ENCODE measurements around the gene TNFAIP8. TPM values are rescaled to one million over a fixed set of nuclear protein-coding genes. Genes with fewer than 3 reads are reported as not detected.
"Not testable (repeated sequence)": the region's sequence is repeated elsewhere in the genome, so short reads cannot be mapped to it uniquely, and the experiment has no call there.

Gene TNFAIP8
- total and polyA plus RNA-seq, 5 donors from 2014 or later = 120 to 244 (median 196) TPM

DNA sequence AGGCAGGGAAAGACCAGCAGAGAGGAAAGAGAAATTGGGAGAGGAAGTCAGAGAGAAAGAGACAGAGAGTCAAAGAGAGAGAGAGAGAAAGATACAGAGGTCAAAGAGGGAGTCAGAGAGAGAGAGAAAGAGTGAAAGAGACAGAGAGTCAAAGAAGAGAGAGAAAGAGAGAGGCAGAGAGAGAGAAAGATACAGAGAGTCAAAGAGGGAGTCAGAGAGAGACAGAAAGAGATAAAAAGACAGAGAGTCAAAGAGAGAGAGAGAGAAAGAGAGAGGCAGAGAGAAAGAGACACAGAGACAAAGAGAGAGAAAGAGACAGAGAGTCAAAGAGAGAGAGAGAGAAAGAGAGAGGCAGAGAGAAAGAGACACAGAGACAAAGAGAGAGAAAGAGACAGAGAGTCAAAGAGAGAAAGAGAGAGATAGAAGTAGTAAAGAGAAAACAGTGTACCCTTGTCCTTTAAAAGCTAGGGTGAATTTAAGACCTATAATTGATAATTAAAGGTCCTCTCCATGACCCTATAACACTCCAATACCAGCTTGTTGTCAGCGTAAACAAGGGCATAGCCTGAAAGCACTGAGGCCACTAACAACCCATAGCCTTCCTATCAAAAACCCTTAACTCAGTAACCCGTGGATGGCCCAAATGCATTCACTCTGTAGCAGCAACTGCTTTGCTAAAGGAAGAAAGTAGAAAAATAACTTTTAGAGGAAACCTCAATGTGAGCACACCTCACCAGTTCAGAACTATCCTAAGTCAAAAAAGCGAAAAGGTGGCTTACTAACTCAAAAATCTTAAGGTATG, 82.2 kb downstream of the TNFAIP8 start:
- not testable (repeated sequence) for DNase-seq; H3K27ac ChIP-seq (ENCODE audit: insufficient read depth, low read length, poor library complexity, severe bottlenecking); H3K36me3 ChIP-seq (ENCODE audit: control insufficient read depth, insufficient read depth, low read length); H3K27me3 ChIP-seq (ENCODE audit: control insufficient read depth, insufficient read depth, low read length); H3K9me3 ChIP-seq (ENCODE audit: control insufficient read depth in 2 of 2, low read length in 2 of 2); H3K4me1 ChIP-seq (ENCODE audit: control insufficient read depth, insufficient read depth, low read length, poor library complexity, severe bottlenecking); H3K4me3 ChIP-seq (ENCODE audit: low read depth, low read length); H3K9me3 Mint-ChIP-seq; H3K4me3 Mint-ChIP-seq; H3K36me3 Mint-ChIP-seq; ATAC-seq (ENCODE audit: low read depth in 2 of 2); H3K4me1 Mint-ChIP-seq
- peaks cover 49% of the 10 kb centered on the region for H3K27me3 Mint-ChIP-seq
- H3K27ac Mint-ChIP-seq = peak overlapping the region in 2 of 3 donors; percentile 61 to 66

DNA sequence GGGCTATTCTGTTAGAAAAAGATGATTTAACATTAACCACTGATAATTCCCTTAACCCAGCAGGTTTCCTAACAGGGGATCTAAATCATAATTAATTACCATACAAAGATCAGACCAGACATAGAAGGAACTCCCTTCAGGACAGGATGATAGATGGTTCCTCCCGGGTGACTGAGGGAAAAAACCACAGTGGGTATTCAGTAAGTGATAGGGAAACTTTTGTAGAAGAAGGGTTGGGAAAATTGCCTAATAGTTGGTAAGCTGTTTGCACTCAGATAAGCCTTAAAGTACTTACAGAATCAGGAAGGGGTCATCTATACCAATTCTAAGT, 82.7 kb downstream of the TNFAIP8 start:
- H3K27me3 Mint-ChIP-seq = peaks cover 55% of the 10 kb centered on the region
- H3K36me3 ChIP-seq (ENCODE audit: control insufficient read depth, insufficient read depth, low read length); H3K36me3 Mint-ChIP-seq; H3K4me3 ChIP-seq (ENCODE audit: low read depth, low read length); DNase-seq; H3K27me3 ChIP-seq (ENCODE audit: control insufficient read depth, insufficient read depth, low read length); H3K4me1 ChIP-seq (ENCODE audit: control insufficient read depth, insufficient read depth, low read length, poor library complexity, severe bottlenecking); H3K9me3 Mint-ChIP-seq; H3K4me1 Mint-ChIP-seq; H3K9me3 ChIP-seq (ENCODE audit: control insufficient read depth in 2 of 2, low read length in 2 of 2); H3K27ac ChIP-seq (ENCODE audit: insufficient read depth, low read length, poor library complexity, severe bottlenecking); ATAC-seq (ENCODE audit: low read depth in 2 of 2): not testable (repeated sequence)
- peak overlapping the region in 1 of 3 donors; percentile 66 for H3K27ac Mint-ChIP-seq
- peak overlapping the region in 2 of 4 donors; percentile 71 to 88 for H3K4me3 Mint-ChIP-seq

DNA sequence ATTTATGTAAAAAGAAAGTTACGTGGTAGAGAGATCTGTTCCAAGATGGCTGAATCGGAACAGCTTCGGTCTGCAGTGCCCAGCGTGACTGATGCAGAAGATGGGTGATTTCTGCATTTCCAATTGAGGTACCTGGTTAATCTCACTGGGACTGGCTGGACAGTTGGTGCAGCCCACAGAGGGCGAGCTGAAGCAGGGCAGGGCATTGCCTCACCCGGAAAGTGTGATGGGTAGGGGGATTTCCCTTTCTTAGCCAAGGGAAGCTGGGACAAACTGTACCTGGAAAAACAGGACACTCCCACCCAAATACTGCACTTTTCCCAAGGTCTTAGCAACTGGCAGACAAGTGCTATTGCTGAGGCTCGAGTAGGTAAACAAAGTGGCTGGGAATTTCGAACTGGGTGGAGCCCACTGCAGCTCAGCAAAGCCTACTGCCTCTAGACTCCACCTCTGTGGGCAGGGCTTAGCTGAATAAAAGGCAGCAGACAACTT, 83.4 kb downstream of the TNFAIP8 start:
- Histone ChIP-seq H3K27me3 (ENCODE audit: control insufficient read depth, insufficient read depth, low read length) (peaks cover 9% of the 10 kb centered on the region), H3K9me3 (ENCODE audit: control insufficient read depth in 2 of 2, low read length in 2 of 2) (no peaks in the 10 kb centered on the region), H3K36me3 (ENCODE audit: control insufficient read depth, insufficient read depth, low read length) (no peaks in the 10 kb centered on the region), H3K4me1 (ENCODE audit: control insufficient read depth, insufficient read depth, low read length, poor library complexity, severe bottlenecking) (no peaks in the 10 kb centered on the region), H3K4me3 (ENCODE audit: low read depth, low read length) (peak overlapping the region; percentile 55), H3K27ac (ENCODE audit: insufficient read depth, low read length, poor library complexity, severe bottlenecking) (no peak overlapping the region)
- ATAC-seq (ENCODE audit: low read depth in 2 of 2) (no peak), DNase-seq (no peak)
- Mint-ChIP-seq H3K4me1 (peaks cover 0 to 5% (median 5%) of the 10 kb centered on the region in 4 donors), H3K27ac (peak overlapping the region in 1 of 3 donors; percentile 66), H3K36me3 (no peaks in the 10 kb centered on the region), H3K9me3 (peaks cover 0 to 8% (median 1%) of the 10 kb centered on the region in 7 donors), H3K4me3 (peak overlapping the region in 3 of 4 donors; percentile 71 to 88 (median 84)), H3K27me3 (peaks cover 52% of the 10 kb centered on the region)

DNA sequence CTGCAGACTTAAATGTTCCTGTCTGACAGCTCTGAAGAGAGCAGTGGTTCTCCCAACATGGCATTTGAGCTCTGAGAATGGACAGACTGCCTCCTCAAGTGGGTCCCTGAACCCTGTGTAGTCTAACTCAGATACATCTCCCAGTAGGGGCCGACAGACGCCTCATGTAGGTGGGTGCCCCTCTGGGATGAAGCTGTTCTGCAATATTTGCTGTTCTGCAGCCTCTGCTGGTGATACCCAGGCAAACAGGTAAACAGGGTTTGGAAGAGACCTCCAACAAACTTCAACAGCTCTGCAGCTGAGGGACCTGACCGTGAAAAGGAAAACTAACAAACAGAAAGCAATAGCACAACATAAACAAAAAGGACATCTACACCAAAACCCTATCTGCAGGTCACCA, 83.8 kb downstream of the TNFAIP8 start:
- not testable (repeated sequence) for H3K4me1 Mint-ChIP-seq; DNase-seq; H3K36me3 Mint-ChIP-seq; H3K36me3 ChIP-seq (ENCODE audit: control insufficient read depth, insufficient read depth, low read length); H3K4me1 ChIP-seq (ENCODE audit: control insufficient read depth, insufficient read depth, low read length, poor library complexity, severe bottlenecking); ATAC-seq (ENCODE audit: low read depth in 2 of 2); H3K9me3 ChIP-seq (ENCODE audit: control insufficient read depth in 2 of 2, low read length in 2 of 2); H3K9me3 Mint-ChIP-seq; H3K27ac ChIP-seq (ENCODE audit: insufficient read depth, low read length, poor library complexity, severe bottlenecking); H3K27ac Mint-ChIP-seq; H3K27me3 ChIP-seq (ENCODE audit: control insufficient read depth, insufficient read depth, low read length)
- Mint-ChIP-seq H3K27me3 (peaks cover 49% of the 10 kb centered on the region), H3K4me3 (peak overlapping the region in 2 of 4 donors; percentile 84 to 88)
- peak overlapping the region; percentile 55 for H3K4me3 ChIP-seq (ENCODE audit: low read depth, low read length)

DNA sequence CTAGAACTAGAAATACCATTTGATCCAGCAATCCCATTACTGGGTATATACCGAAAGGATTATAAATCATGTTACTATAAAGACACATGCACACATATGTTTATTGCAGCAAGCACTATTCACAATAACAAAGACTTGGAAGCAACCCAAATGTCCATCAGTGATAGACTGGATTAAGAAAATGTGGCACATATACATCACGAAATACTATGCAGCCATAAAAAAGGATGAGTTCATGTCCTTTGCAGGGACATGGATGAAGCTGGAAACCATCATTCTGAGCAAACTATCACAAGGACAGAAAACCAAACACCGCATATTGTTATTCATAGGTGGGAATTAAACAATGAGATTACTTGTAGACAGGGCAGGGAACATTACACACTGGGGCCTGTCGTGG, 88.8 kb downstream of the TNFAIP8 start:
- H3K9me3 ChIP-seq (ENCODE audit: control insufficient read depth in 2 of 2, low read length in 2 of 2); H3K27ac Mint-ChIP-seq; ATAC-seq (ENCODE audit: low read depth in 2 of 2); H3K36me3 Mint-ChIP-seq; DNase-seq; H3K4me1 Mint-ChIP-seq; H3K27me3 ChIP-seq (ENCODE audit: control insufficient read depth, insufficient read depth, low read length); H3K4me3 Mint-ChIP-seq; H3K4me1 ChIP-seq (ENCODE audit: control insufficient read depth, insufficient read depth, low read length, poor library complexity, severe bottlenecking); H3K36me3 ChIP-seq (ENCODE audit: control insufficient read depth, insufficient read depth, low read length); H3K4me3 ChIP-seq (ENCODE audit: low read depth, low read length); H3K27ac ChIP-seq (ENCODE audit: insufficient read depth, low read length, poor library complexity, severe bottlenecking): not testable (repeated sequence)
- peaks cover 0 to 12% (median 1%) of the 10 kb centered on the region in 7 donors for H3K9me3 Mint-ChIP-seq
- H3K27me3 Mint-ChIP-seq = peaks cover 41% of the 10 kb centered on the region

DNA sequence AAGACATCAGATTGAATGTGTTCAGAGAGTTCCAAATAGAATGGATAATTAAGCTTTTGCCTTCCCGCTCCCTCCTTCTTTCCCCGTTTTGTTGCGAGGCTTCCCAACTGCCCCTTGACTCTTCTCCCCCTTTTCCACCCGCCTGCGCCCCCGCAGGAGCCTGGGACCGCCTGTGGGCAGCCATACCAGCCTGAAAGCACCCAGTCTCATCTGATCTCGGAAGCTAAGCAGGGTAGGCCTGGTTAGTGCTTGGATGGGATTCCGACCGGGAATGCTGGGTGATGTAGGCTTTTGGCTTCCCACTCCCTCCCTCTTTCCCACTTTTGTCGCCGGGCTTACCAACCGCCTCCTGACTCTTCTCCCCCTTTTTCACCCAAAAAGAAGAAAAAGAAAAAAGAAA, 89.7 kb downstream of the TNFAIP8 start:
- Histone ChIP-seq H3K4me1 (ENCODE audit: control insufficient read depth, insufficient read depth, low read length, poor library complexity, severe bottlenecking) (no peaks in the 10 kb centered on the region), H3K27ac (ENCODE audit: insufficient read depth, low read length, poor library complexity, severe bottlenecking) (no peak overlapping the region), H3K27me3 (ENCODE audit: control insufficient read depth, insufficient read depth, low read length) (no peaks in the 10 kb centered on the region), H3K4me3 (ENCODE audit: low read depth, low read length) (no peak overlapping the region), H3K9me3 (ENCODE audit: control insufficient read depth in 2 of 2, low read length in 2 of 2) (no peaks in the 10 kb centered on the region), H3K36me3 (ENCODE audit: control insufficient read depth, insufficient read depth, low read length) (no peaks in the 10 kb centered on the region)
- H3K27ac Mint-ChIP-seq = no peak overlapping the region
- H3K36me3 Mint-ChIP-seq = no peaks in the 10 kb centered on the region
- no peaks in the 10 kb centered on the region for H3K4me1 Mint-ChIP-seq
- no peak overlapping the region for H3K4me3 Mint-ChIP-seq
- H3K27me3 Mint-ChIP-seq = peaks cover 50% of the 10 kb centered on the region
- no peak for ATAC-seq (ENCODE audit: low read depth in 2 of 2)
- no peak for DNase-seq
- H3K9me3 Mint-ChIP-seq = peaks cover 0 to 12% (median 2%) of the 10 kb centered on the region in 7 donors

Other genes starting within 250 kb of the TNFAIP8 start
- gene HSD17B4, start 96.5 kb downstream of the TNFAIP8 start, total RNA-seq = 31.5 TPM
- 10 to 100 TPM; 31.3 to 73.3 (median 41.0) TPM for gene HSD17B4, start 96.5 kb downstream of the TNFAIP8 start, polyA plus RNA-seq